HepG2 (cell line): ENCODE results near the gene GUCY1A1. TPM values are rescaled to one million over a fixed set of nuclear protein-coding genes. Genes with fewer than 3 reads are reported as not detected.

ENCODE experiments used
- ATAC-seq: fragments of 200-7000 bp; cut with Tn5 transposase; 3 replicates; pipeline ENCODE4 v1.9.1; 2020; ENCODE audit warnings: mild to moderate bottlenecking, moderate library complexity
- BruUV-seq: library from RNA; stranded (reverse); fragments of 400-500 nt; replicated peaks from 2 replicates; lab custom pipeline; 2021; lab: Mats Ljungman, UMichigan
- CTCF ChIA-PET: fragments of 300-600 bp; formaldehyde crosslinking; extraction: SDS; loops from one replicate; lab custom pipeline; 2021; ENCODE audit warnings: low total read pairs, inconsistent platforms, low intra/inter-chr PET ratio; lab: Yijun Ruan, JAX
- POLR2A ChIA-PET: fragments of 350-600 bp; sonication (Branson Sonifier 250); formaldehyde crosslinking; loops from one replicate; lab custom pipeline; 2020; ENCODE audit warnings: antibody characterized with exemption, inconsistent platforms; lab: Yijun Ruan, JAX
- DNase-seq: peaks from one replicate; pipeline ENCODE4 v3.0.0-alpha.2; 2015; ENCODE audit warnings: low spot score
- FAIRE-seq: peaks from 3 replicates; lab custom pipeline; 2011; peaks lifted over from hg19 to GRCh38; lab: Jason Lieb, UNC
- H2AFZ ChIP-seq: one replicate; pipeline ENCODE4 v1.6.1; 2011; ENCODE audit warnings: low read length, inconsistent platforms
- H3K27ac ChIP-seq: fragments of 300-600 bp; 3 replicates; pipeline ENCODE4 v1.8.0; 2011; ENCODE audit warnings: mixed run types, mild to moderate bottlenecking, mixed read lengths, low read length, inconsistent platforms; ENCODE audit not compliant: insufficient read depth; ENCODE audit errors: extremely low read length
- H3K27me3 ChIP-seq, 2 experiments: fragments of 200-600 bp in 1 of 2; 2 replicates in 1 of 2; 3 replicates in 1 of 2; pipeline versions ENCODE4 v1.6.0 to v1.8.0; 2011; ENCODE audit warnings: low read length in 2 of 2, mild to moderate bottlenecking in 2 of 2, moderate library complexity in 2 of 2, inconsistent platforms in 1 of 2; ENCODE audit not compliant: insufficient read depth in 2 of 2, control insufficient read depth in 1 of 2
- H3K36me3 ChIP-seq, 2 experiments: fragments of 200-600 bp in 1 of 2; replicated peaks in 1 of 2; 2 replicates in 1 of 2; 3 replicates in 1 of 2; pipeline versions ENCODE4 v1.5.1 to v1.8.0; 2011; ENCODE audit warnings: low read length in 2 of 2, inconsistent platforms in 1 of 2; ENCODE audit not compliant: insufficient read depth in 2 of 2, control insufficient read depth in 1 of 2
- H3K4me1 ChIP-seq: 2 replicates; pipeline ENCODE4 v1.5.1; 2012; ENCODE audit warnings: low read length, inconsistent platforms; ENCODE audit not compliant: insufficient read depth
- H3K4me2 ChIP-seq: 2 replicates; pipeline ENCODE4 v1.6.0; 2011; ENCODE audit warnings: low read depth, low read length, inconsistent platforms
- H3K4me3 ChIP-seq, 3 experiments: fragments of 200-600 bp in 1 of 3; sonication (generic), shearing (Covaris generic) in 1 of 3; replicated peaks in 1 of 3; 2 replicates each; pipeline ENCODE4 v1.5.1; 2011 to 2016; ENCODE audit warnings: low read length in 3 of 3, inconsistent platforms in 2 of 3, low read depth in 2 of 3, mild to moderate bottlenecking in 2 of 3, control low read depth in 1 of 3, mixed read lengths in 1 of 3; ENCODE audit not compliant: insufficient read depth in 1 of 3
- H3K79me2 ChIP-seq: one replicate; pipeline ENCODE4 v1.6.1; 2011; ENCODE audit warnings: low read length, inconsistent platforms; ENCODE audit not compliant: insufficient read depth
- H3K9ac ChIP-seq: 2 replicates; pipeline ENCODE4 v1.6.0; 2011; ENCODE audit warnings: mild to moderate bottlenecking, low read depth, low read length, inconsistent platforms; ENCODE audit not compliant: insufficient read depth
- H3K9me3 ChIP-seq: 2 replicates; pipeline ENCODE4 v1.5.1; 2012; ENCODE audit warnings: mild to moderate bottlenecking, low read length
- H4K20me1 ChIP-seq: 2 replicates; pipeline ENCODE4 v1.6.0; 2011; ENCODE audit warnings: inconsistent platforms, mild to moderate bottlenecking, low read length, moderate library complexity; ENCODE audit not compliant: insufficient read depth
- AKNA ChIP-seq: sonication (generic); formaldehyde crosslinking; IDR thresholded peaks from 2 replicates; pipeline ENCODE4 v1.4.0; 2020; ENCODE audit warnings: missing genetic modification reagents, borderline replicate concordance
- ATF7 ChIP-seq, 2 experiments: fragments of 450-650 bp in 1 of 2; sonication (generic) in 1 of 2; formaldehyde crosslinking in 1 of 2; IDR thresholded peaks; 2 replicates each; pipeline versions ENCODE4 v1.4.0 to v1.6.1; 2016 to 2020; ENCODE audit warnings: antibody characterized with exemption in 1 of 2, mild to moderate bottlenecking in 1 of 2, missing genetic modification reagents in 1 of 2
- KAT2B ChIP-seq: fragments of 150-350 bp; IDR thresholded peaks from 2 replicates; pipeline ENCODE4 v1.6.1; 2014; ENCODE audit warnings: low read depth, low read length, borderline replicate concordance
- KDM5B ChIP-seq: sonication (generic); formaldehyde crosslinking; IDR thresholded peaks from 2 replicates; pipeline ENCODE4 v1.4.0; 2020; ENCODE audit warnings: missing genetic modification reagents, mild to moderate bottlenecking, borderline replicate concordance
- PITX1 ChIP-seq: sonication (generic); formaldehyde crosslinking; IDR thresholded peaks from 2 replicates; pipeline ENCODE4 v1.5.1; 2020; ENCODE audit warnings: mild to moderate bottlenecking, missing genetic modification reagents
- SIN3B ChIP-seq: fragments of 150-350 bp; IDR thresholded peaks from 2 replicates; pipeline ENCODE4 v1.6.1; 2014; ENCODE audit warnings: low read length
- SNAPC5 ChIP-seq: sonication (generic); formaldehyde crosslinking; IDR thresholded peaks from 2 replicates; pipeline ENCODE4 v1.8.1; 2023; ENCODE audit warnings: mild to moderate bottlenecking, missing genetic modification reagents, borderline replicate concordance
- SNRNP70 ChIP-seq: fragments of 200-400 bp; formaldehyde crosslinking; IDR thresholded peaks from 2 replicates; pipeline ENCODE4 v1.6.1; 2017; ENCODE audit warnings: mild to moderate bottlenecking, low read depth, low read length, moderate library complexity
- ZC3H13 ChIP-seq: sonication (generic); formaldehyde crosslinking; IDR thresholded peaks from 2 replicates; pipeline ENCODE4 v1.8.1; 2023; ENCODE audit warnings: mild to moderate bottlenecking, missing genetic modification reagents, moderate library complexity
- ZFP36L1 ChIP-seq: sonication (generic); formaldehyde crosslinking; IDR thresholded peaks from 2 replicates; pipeline ENCODE4 v1.8.0; 2022; ENCODE audit warnings: mild to moderate bottlenecking, missing genetic modification reagents, moderate library complexity
- ZKSCAN8 ChIP-seq: IDR thresholded peaks from 2 replicates; pipeline ENCODE4 v1.6.1; 2016; ENCODE audit warnings: borderline replicate concordance, missing genetic modification reagents, missing compliant biosample characterization
- ZNF264 ChIP-seq: sonication (generic); formaldehyde crosslinking; IDR thresholded peaks from 2 replicates; pipeline ENCODE4 v1.4.0; 2020; ENCODE audit warnings: missing genetic modification reagents
- ZNF343 ChIP-seq: sonication (generic); formaldehyde crosslinking; IDR thresholded peaks from 2 replicates; pipeline ENCODE4 v1.4.0; 2020; ENCODE audit warnings: mild to moderate bottlenecking, missing genetic modification reagents
- ZNF354B ChIP-seq: sonication (generic); formaldehyde crosslinking; IDR thresholded peaks from 2 replicates; pipeline ENCODE4 v1.8.0; 2022; ENCODE audit warnings: mild to moderate bottlenecking, missing genetic modification reagents
- ZNF616 ChIP-seq: sonication (generic); formaldehyde crosslinking; IDR thresholded peaks from 2 replicates; pipeline ENCODE4 v1.5.0; 2020; ENCODE audit warnings: low read depth, mild to moderate bottlenecking, missing genetic modification reagents
- ZNF891 ChIP-seq: sonication (generic); formaldehyde crosslinking; IDR thresholded peaks from 2 replicates; pipeline ENCODE4 v1.5.0; 2020; ENCODE audit warnings: mild to moderate bottlenecking, missing genetic modification reagents
- WGBS: methylation state at CpG from one replicate; pipeline ENCODE4 v1.1.6; 2017; ENCODE audit warnings: low lambda C conversion rate; 5-methylcytosine and 5-hydroxymethylcytosine counted together
- in situ Hi-C: cut with HindIII; loops from 2 replicates; pipeline ENCODE4 v1.10.0; 2017; ENCODE audit warnings: low pct_unique_long_range_greater_than_20kb; ENCODE audit not compliant: extremely low pct_ligation_motif_present
- intact Hi-C: fragments of 100-400 bp; cut with micrococcal nuclease; formaldehyde crosslinking; loops from one replicate; pipeline ENCODE4 v1.10.0; 2022; ENCODE audit not compliant: unreplicated experiment
- polyA plus RNA-seq, 8 experiments: library from polyadenylated mRNA; depleted of rRNA in 3 of 8; stranded (reverse) in 7 of 8; unstranded in 1 of 8; fragments of >200 nt; fragmentation: Illumina TruSeq in 4 of 8; extraction: Trizol in 4 of 8; gene quantifications; 2 replicates each; pipeline versions ENCODE4 v1.2.1 to v1.2.3, GENCODE V29; 2011 to 2016; ENCODE audit warnings: low read depth in 4 of 8, missing spikeins in 1 of 8, mixed read lengths in 1 of 8; ENCODE audit not compliant: insufficient read depth in 1 of 8
- total RNA-seq, 5 experiments: library from RNA; depleted of rRNA; stranded (reverse); fragments of >200 nt; fragmentation: Illumina TruSeq; extraction: Trizol; gene quantifications; 2 replicates each; pipeline ENCODE4 v1.2.3, GENCODE V29; 2016; ENCODE audit warnings: low read depth in 1 of 5

The GUCY1A1 gene
- total and polyA plus RNA-seq, 2 of the 13 experiments (the other 11 are each of a cell fraction or from before 2014, with no cell fraction given): not detected

- no peaks in the 10 kb centered on the region for H4K20me1 ChIP-seq
- no peaks in the 10 kb centered on the region for H3K9me3 ChIP-seq
- no TSS peak for BruUV-seq
- no peak overlapping the region for H3K4me3 ChIP-seq
- no peak overlapping the region for H3K27ac ChIP-seq
- intact Hi-C loops: no loop called here
- ChIA-PET CTCF (no interaction called here), POLR2A (no interaction called here)
- no peak overlapping the region for H3K4me2 ChIP-seq
- in situ Hi-C loops: no loop called here
- H3K4me1 ChIP-seq: no peaks in the 10 kb centered on the region
- no peaks in the 10 kb centered on the region for H3K79me2 ChIP-seq
- no peak for TF ChIP-seq SNRNP70
- no peak for TF ChIP-seq ZNF264 (CRISPR knock-in tag)
- TF ChIP-seq ATF7 (IDR thresholded peaks at IDR 0.05): peak; percentile 74
- no peak for TF ChIP-seq ATF7 (CRISPR knock-in tag; IDR thresholded peaks at IDR 0.05)
- FAIRE-seq (no peak), ATAC-seq (no peak), DNase-seq (no peak)
- H2AFZ ChIP-seq: no peak overlapping the region
- no peaks in the 10 kb centered on the region for H3K27me3 ChIP-seq
- 2% methylated on average over 2 of the region's 2 CpGs for WGBS
- H3K36me3 ChIP-seq: no peaks in the 10 kb centered on the region
- H3K9ac ChIP-seq: no peak overlapping the region
Observed at GRCh38 chr4:155678011-155678410, 11.4 kb downstream of the GUCY1A1 start.

GRCh38 chr4:155679343-155679742 lies 12.7 kb downstream of the GUCY1A1 start:
- POLR2A ChIA-PET: no interaction called here
- no peaks in the 10 kb centered on the region for H3K4me1 ChIP-seq
- TF ChIP-seq ZNF343: no peak
- no peak for TF ChIP-seq AKNA (CRISPR knock-in tag)
- no peak for TF ChIP-seq KAT2B
- TF ChIP-seq PITX1: no peak
- TF ChIP-seq ZNF354B (CRISPR knock-in tag): no peak
- TF ChIP-seq KDM5B (CRISPR knock-in tag): no peak
- TF ChIP-seq ZNF616 (CRISPR knock-in tag): no peak
- TF ChIP-seq ZKSCAN8 (CRISPR knock-in tag): no peak
- no peak for TF ChIP-seq ZC3H13
- no peak for TF ChIP-seq ZNF891 (CRISPR knock-in tag)
- no peak for TF ChIP-seq ZFP36L1 (CRISPR knock-in tag)
- TF ChIP-seq SNAPC5: no peak
- no peak for TF ChIP-seq SIN3B

More at GRCh38 chr4:155679343-155679742, 12.7 kb downstream of the GUCY1A1 start:
- H3K27ac ChIP-seq: no peak overlapping the region
- in situ Hi-C loops: no loop called here
- ATAC-seq (no peak), DNase-seq (no peak), FAIRE-seq (no peak)
- H3K36me3 ChIP-seq: no peaks in the 10 kb centered on the region
- no peak overlapping the region for H3K4me3 ChIP-seq
- no peaks in the 10 kb centered on the region for H3K9me3 ChIP-seq
- H3K79me2 ChIP-seq: no peaks in the 10 kb centered on the region
- no peak overlapping the region for H3K9ac ChIP-seq
- WGBS: 0% methylated on average over 5 of the region's 5 CpGs
- intact Hi-C loops: no loop called here
- H2AFZ ChIP-seq: no peak overlapping the region
- no peak overlapping the region for H3K4me2 ChIP-seq
- H4K20me1 ChIP-seq: no peaks in the 10 kb centered on the region
- BruUV-seq: no TSS peak
- CTCF ChIA-PET: no interaction called here
- no peaks in the 10 kb centered on the region for H3K27me3 ChIP-seq
